Keratinocyte (primary cell): ENCODE measurements around the gene DNAH10. TPM values are rescaled to one million over a fixed set of nuclear protein-coding genes. Genes with fewer than 3 reads are reported as not detected.

Experiments
- DNase-seq: peaks from one replicate; pipeline ENCODE4 v3.0.0-alpha.2; 2011; ENCODE audit warnings: low read depth, missing footprints, low spot score
- FAIRE-seq: peaks from 2 replicates; lab custom pipeline; 2011; peaks lifted over from hg19 to GRCh38; lab: Jason Lieb, UNC
- H2AFZ ChIP-seq: 2 replicates; pipeline ENCODE4 v1.6.0; 2012; ENCODE audit warnings: low read length, control low read depth, inconsistent platforms; ENCODE audit not compliant: control insufficient read depth
- H3K27ac ChIP-seq: 2 replicates; pipeline ENCODE4 v1.5.1; 2011; ENCODE audit warnings: low read length; ENCODE audit not compliant: control insufficient read depth, insufficient read depth
- H3K27me3 ChIP-seq: 3 replicates; pipeline ENCODE4 v1.6.0; 2011; ENCODE audit warnings: low read length; ENCODE audit not compliant: control insufficient read depth, insufficient read depth; ENCODE audit errors: extremely low read depth
- H3K36me3 ChIP-seq, 2 experiments: 2 replicates in 1 of 2; 3 replicates in 1 of 2; pipeline ENCODE4 v1.5.1; 2011; ENCODE audit warnings: low read length in 2 of 2, mild to moderate bottlenecking in 1 of 2; ENCODE audit not compliant: control insufficient read depth in 2 of 2, insufficient read depth in 2 of 2; ENCODE audit errors: extremely low read depth in 1 of 2
- H3K4me1 ChIP-seq: 3 replicates; pipeline ENCODE4 v1.5.1; 2011; ENCODE audit warnings: low read length; ENCODE audit not compliant: control insufficient read depth, insufficient read depth; ENCODE audit errors: extremely low read depth
- H3K4me2 ChIP-seq: 3 replicates; pipeline ENCODE4 v1.6.0; 2011; ENCODE audit warnings: low read depth, low read length; ENCODE audit not compliant: control insufficient read depth, insufficient read depth; ENCODE audit errors: extremely low read depth
- H3K4me3 ChIP-seq, 3 experiments: fragments of 200-600 bp in 1 of 3; sonication (generic) in 1 of 3; 2 replicates in 2 of 3; 3 replicates in 1 of 3; pipeline ENCODE4 v1.5.1; 2011 to 2016; ENCODE audit warnings: low read length in 3 of 3, mild to moderate bottlenecking in 3 of 3, control low read depth in 2 of 3, inconsistent platforms in 1 of 3, low read depth in 1 of 3, mixed read lengths in 1 of 3, mixed run types in 1 of 3, moderate library complexity in 1 of 3; ENCODE audit not compliant: control insufficient read depth in 2 of 3, insufficient read depth in 2 of 3; ENCODE audit errors: extremely low read depth in 1 of 3
- H3K79me2 ChIP-seq: 2 replicates; pipeline ENCODE4 v1.6.0; 2012; ENCODE audit warnings: low read length; ENCODE audit not compliant: control insufficient read depth, insufficient read depth
- H3K9ac ChIP-seq: 3 replicates; pipeline ENCODE4 v1.6.0; 2011; ENCODE audit warnings: low read length; ENCODE audit not compliant: control insufficient read depth, insufficient read depth; ENCODE audit errors: extremely low read depth
- H3K9me1 ChIP-seq: 3 replicates; pipeline ENCODE4 v1.6.0; 2011; ENCODE audit warnings: low read length; ENCODE audit not compliant: control insufficient read depth, insufficient read depth; ENCODE audit errors: extremely low read depth
- H3K9me3 ChIP-seq: 2 replicates; pipeline ENCODE4 v1.5.1; 2012; ENCODE audit warnings: low read depth, low read length; ENCODE audit not compliant: control insufficient read depth
- H4K20me1 ChIP-seq: 3 replicates; pipeline ENCODE4 v1.6.0; 2011; ENCODE audit warnings: low read length; ENCODE audit not compliant: control insufficient read depth, insufficient read depth; ENCODE audit errors: extremely low read depth
- EZH2 ChIP-seq: IDR thresholded peaks from one replicate; pipeline ENCODE4 v1.6.1; 2012; ENCODE audit warnings: inconsistent platforms, mild to moderate bottlenecking, low read length, moderate library complexity
- dilution Hi-C: fragments of 300-500 bp; cut with MboI; formaldehyde crosslinking; loops from one replicate; pipeline ENCODE4 v1.7.0; 2020; ENCODE audit warnings: low sequenced_read_pairs; ENCODE audit not compliant: extremely low pct_ligation_motif_present
- polyA plus RNA-seq, 5 experiments: library from polyadenylated mRNA; depleted of rRNA in 3 of 5; stranded (reverse) in 3 of 5; stranded (forward) in 1 of 5; unstranded in 1 of 5; fragments of >200 nt; gene quantifications; 1 replicate in 1 of 5; 2 replicates in 3 of 5; 3 replicates in 1 of 5; pipeline versions ENCODE4 v1.2.1 to v1.2.3, GENCODE V29; 2011 to 2012; ENCODE audit warnings: missing spikeins in 2 of 5, low read depth in 1 of 5, low replicate concordance in 1 of 5
- TF ChIP-seq, protein P1 (sequence below), 3 experiments: IDR thresholded peaks in 1 of 3; conservative IDR thresholded peaks in 1 of 3; optimal IDR thresholded peaks in 1 of 3; 2 replicates in 2 of 3; 3 replicates in 1 of 3; pipeline versions ENCODE3 to v1.5.1; 2011; ENCODE audit warnings: low read length in 3 of 3, mild to moderate bottlenecking in 3 of 3, moderate library complexity in 2 of 3, control low read depth in 1 of 3, inconsistent platforms in 1 of 3; ENCODE audit not compliant: insufficient read depth in 2 of 3; ENCODE audit errors: extremely low read depth in 1 of 3

The DNAH10 gene
- polyA plus RNA-seq, 1 donor (not counting 4 experiments of a cell fraction or from before 2014, with no cell fraction given), result 0.08 TPM

GRCh38 chr12:123813349-123813748 lies 51.2 kb downstream of the DNAH10 start:
- Histone ChIP-seq H3K4me2 (no peak overlapping the region), H3K9me3 (no peaks in the 10 kb centered on the region), H3K36me3 (no peaks in the 10 kb centered on the region), H3K27ac (no peak overlapping the region), H3K9ac (no peak overlapping the region), H3K9me1 (no peaks in the 10 kb centered on the region), H3K4me1 (no peaks in the 10 kb centered on the region), H3K4me3 (no peak overlapping the region), H4K20me1 (no peaks in the 10 kb centered on the region), H3K79me2 (no peaks in the 10 kb centered on the region), H3K27me3 (peaks cover 4% of the 10 kb centered on the region), H2AFZ (no peak overlapping the region)
- FAIRE-seq, result no peak
- no peak for TF ChIP-seq EZH2
- TF ChIP-seq, protein P1, sequence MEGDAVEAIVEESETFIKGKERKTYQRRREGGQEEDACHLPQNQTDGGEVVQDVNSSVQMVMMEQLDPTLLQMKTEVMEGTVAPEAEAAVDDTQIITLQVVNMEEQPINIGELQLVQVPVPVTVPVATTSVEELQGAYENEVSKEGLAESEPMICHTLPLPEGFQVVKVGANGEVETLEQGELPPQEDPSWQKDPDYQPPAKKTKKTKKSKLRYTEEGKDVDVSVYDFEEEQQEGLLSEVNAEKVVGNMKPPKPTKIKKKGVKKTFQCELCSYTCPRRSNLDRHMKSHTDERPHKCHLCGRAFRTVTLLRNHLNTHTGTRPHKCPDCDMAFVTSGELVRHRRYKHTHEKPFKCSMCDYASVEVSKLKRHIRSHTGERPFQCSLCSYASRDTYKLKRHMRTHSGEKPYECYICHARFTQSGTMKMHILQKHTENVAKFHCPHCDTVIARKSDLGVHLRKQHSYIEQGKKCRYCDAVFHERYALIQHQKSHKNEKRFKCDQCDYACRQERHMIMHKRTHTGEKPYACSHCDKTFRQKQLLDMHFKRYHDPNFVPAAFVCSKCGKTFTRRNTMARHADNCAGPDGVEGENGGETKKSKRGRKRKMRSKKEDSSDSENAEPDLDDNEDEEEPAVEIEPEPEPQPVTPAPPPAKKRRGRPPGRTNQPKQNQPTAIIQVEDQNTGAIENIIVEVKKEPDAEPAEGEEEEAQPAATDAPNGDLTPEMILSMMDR (optimal IDR thresholded peaks at IDR 0.05 in 1 of 3, IDR thresholded peaks at IDR 0.05 in 1 of 3, conservative IDR thresholded peaks at IDR 0.05 in 1 of 3; ENCODE audit: extremely low read depth in 1 of 3, insufficient read depth in 2 of 3, low read length in 3 of 3), result no peak
- dilution Hi-C loops, result no loop called here
- DNase-seq, result no peak

DNA sequence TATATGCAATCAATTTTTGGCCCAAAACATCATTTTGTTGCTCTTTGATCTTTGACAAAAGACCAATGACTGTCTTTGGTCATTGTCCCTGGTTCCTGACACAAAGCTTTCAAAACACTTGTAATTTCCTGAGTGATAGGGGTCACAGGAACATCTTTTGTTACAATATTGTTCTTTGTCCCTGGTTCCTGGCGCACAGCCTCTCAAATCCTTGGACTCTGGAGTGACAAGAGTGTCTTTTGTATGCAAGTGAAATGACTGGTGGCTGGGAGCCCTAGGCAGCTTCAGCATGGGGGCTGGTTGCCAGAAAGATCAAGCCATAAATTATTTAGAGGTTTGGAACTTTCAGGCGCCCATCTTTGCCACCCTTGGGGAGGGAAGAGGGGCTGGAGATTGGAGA lies 53.9 kb downstream of the DNAH10 start:
- Histone ChIP-seq H3K9me1 (no peaks in the 10 kb centered on the region), H3K27ac (no peak overlapping the region), H3K4me2 (no peak overlapping the region), H3K9me3 (no peaks in the 10 kb centered on the region), H3K4me1 (no peaks in the 10 kb centered on the region), H3K36me3 (no peaks in the 10 kb centered on the region), H3K9ac (no peak overlapping the region), H4K20me1 (no peaks in the 10 kb centered on the region), H3K4me3 (no peak overlapping the region), H3K27me3 (no peaks in the 10 kb centered on the region), H2AFZ (no peak overlapping the region), H3K79me2 (no peaks in the 10 kb centered on the region)
- TF ChIP-seq EZH2, result no peak
- TF ChIP-seq, protein P1 (optimal IDR thresholded peaks at IDR 0.05 in 1 of 3, IDR thresholded peaks at IDR 0.05 in 1 of 3, conservative IDR thresholded peaks at IDR 0.05 in 1 of 3; ENCODE audit: extremely low read depth in 1 of 3, insufficient read depth in 2 of 3, low read length in 3 of 3), result no peak
- DNase-seq, result no peak
- FAIRE-seq, result no peak
- dilution Hi-C loops, result no loop called here
